Bronchial epithelial cell (primary cell): ENCODE data around the gene LKAAEAR1. TPM values are rescaled to one million over a fixed set of nuclear protein-coding genes. Genes with fewer than 3 reads are reported as not detected.

Source experiments
- DNase-seq: peaks from one replicate; pipeline ENCODE4 v3.0.0-alpha.2; 2010; ENCODE audit warnings: low read depth
- FAIRE-seq: peaks from 2 replicates; lab custom pipeline; 2011; peaks lifted over from hg19 to GRCh38; lab: Jason Lieb, UNC
- H3K27me3 ChIP-seq: 2 replicates; pipeline ENCODE4 v1.5.1; 2011; ENCODE audit warnings: low read length; ENCODE audit not compliant: control insufficient read depth, insufficient read depth
- H3K36me3 ChIP-seq: 2 replicates; pipeline ENCODE4 v1.5.1; 2011; ENCODE audit warnings: low read length; ENCODE audit not compliant: control insufficient read depth, insufficient read depth
- H3K4me3 ChIP-seq: 2 replicates; pipeline ENCODE4 v1.5.1; 2011; ENCODE audit warnings: mild to moderate bottlenecking, low read depth, low read length, control low read depth
- CTCF ChIP-seq: IDR thresholded peaks from 2 replicates; pipeline ENCODE4 v1.5.1; 2011; ENCODE audit warnings: mild to moderate bottlenecking, moderate library complexity, low read length, control low read depth, inconsistent platforms; ENCODE audit not compliant: insufficient read depth, severe bottlenecking
- total RNA-seq: library from RNA; depleted of rRNA; stranded (reverse); fragments of >200 nt; gene quantifications from 2 replicates; pipeline ENCODE4 v1.2.1, GENCODE V29; 2014

Gene LKAAEAR1
- total RNA-seq, 1 donor from 2014 or later: not detected

GRCh38 chr20:64111841-64112641 lies 27.8 kb upstream of the LKAAEAR1 start:
- DNase-seq: no peak
- Histone ChIP-seq H3K27me3 (peaks cover 5% of the 10 kb centered on the region), H3K36me3 (no peaks in the 10 kb centered on the region), H3K4me3 (no peak overlapping the region)
- FAIRE-seq: no peak
- no peak for TF ChIP-seq CTCF

GRCh38 chr20:64110411-64111068 lies 26.3 kb upstream of the LKAAEAR1 start:
- no peak for TF ChIP-seq CTCF

GRCh38 chr20:64109831-64110391 lies 25.7 kb upstream of the LKAAEAR1 start:
- FAIRE-seq (no peak), DNase-seq (no peak)
- TF ChIP-seq CTCF: no peak
- H3K36me3 ChIP-seq: no peaks in the 10 kb centered on the region
- H3K4me3 ChIP-seq: no peak overlapping the region
- H3K27me3 ChIP-seq: peaks cover 5% of the 10 kb centered on the region

More at GRCh38 chr20:64110411-64111068, 26.3 kb upstream of the LKAAEAR1 start:
- peaks cover 5% of the 10 kb centered on the region for H3K27me3 ChIP-seq
- no peak overlapping the region for H3K4me3 ChIP-seq
- no peak for DNase-seq
- no peak for FAIRE-seq
- H3K36me3 ChIP-seq: no peaks in the 10 kb centered on the region

GRCh38 chr20:64108731-64109681 lies 24.8 kb upstream of the LKAAEAR1 start:
- TF ChIP-seq CTCF: no peak
- DNase-seq (no peak), FAIRE-seq (no peak)
- no peak overlapping the region for H3K4me3 ChIP-seq
- H3K27me3 ChIP-seq: peaks cover 5% of the 10 kb centered on the region
- H3K36me3 ChIP-seq: no peaks in the 10 kb centered on the region

GRCh38 chr20:64107736-64108457 lies 23.7 kb upstream of the LKAAEAR1 start:
- FAIRE-seq (no peak), DNase-seq (no peak)
- Histone ChIP-seq H3K4me3 (no peak overlapping the region), H3K36me3 (no peaks in the 10 kb centered on the region), H3K27me3 (peaks cover 7% of the 10 kb centered on the region)
- TF ChIP-seq CTCF: no peak
